ENCODE data around the gene PDE7B. TPM values are rescaled to one million over a fixed set of nuclear protein-coding genes. Genes with fewer than 3 reads are reported as not detected.
A peak's percentile ranks its signal among the peaks of the same experiment; 100 is the strongest.

The PDE7B gene
- total RNA-seq, 6 experiments from 2014 or later = 1.2 to 5.8 (median 4.5) TPM

- no peaks in the 10 kb centered on the region for H3K27me3 Mint-ChIP-seq (ENCODE audit: insufficient read depth)
- no peak for DNase-seq
- no peaks in the 10 kb centered on the region for H3K9me3 Mint-ChIP-seq
- no peak overlapping the region for H3K4me3 Mint-ChIP-seq
- peaks cover 76% of the 10 kb centered on the region for H3K4me1 Mint-ChIP-seq (ENCODE audit: low read depth)
- no peak overlapping the region for H3K27ac Mint-ChIP-seq
- no peak for TF ChIP-seq CTCF (IDR thresholded peaks at IDR 0.05)
- H3K36me3 Mint-ChIP-seq (ENCODE audit: low read depth) = peaks cover 11% of the 10 kb centered on the region
Measured at GRCh38 chr6:136087986-136088385, 236.5 kb downstream of the PDE7B start.

GRCh38 chr6:136088693-136089092, 237.2 kb downstream of the PDE7B start:
- no peak for TF ChIP-seq CTCF (IDR thresholded peaks at IDR 0.05)
- no peak overlapping the region for H3K4me3 Mint-ChIP-seq
- peaks cover 11% of the 10 kb centered on the region for H3K36me3 Mint-ChIP-seq (ENCODE audit: low read depth)
- no peak for DNase-seq
- no peak overlapping the region for H3K27ac Mint-ChIP-seq
- peaks cover 71% of the 10 kb centered on the region for H3K4me1 Mint-ChIP-seq (ENCODE audit: low read depth)
- H3K27me3 Mint-ChIP-seq (ENCODE audit: insufficient read depth) = no peaks in the 10 kb centered on the region
- no peaks in the 10 kb centered on the region for H3K9me3 Mint-ChIP-seq

- DNase-seq = peak; percentile 48
- Mint-ChIP-seq H3K36me3 (ENCODE audit: low read depth) (peaks cover 21% of the 10 kb centered on the region), H3K4me3 (no peak overlapping the region; the same call in 1 of the 2 replicates), H3K9me3 (peaks cover 5% of the 10 kb centered on the region; the same call in 1 of the 2 replicates), H3K27me3 (ENCODE audit: insufficient read depth) (no peaks in the 10 kb centered on the region; the same call in 1 of the 2 replicates), H3K27ac (peak overlapping the region; percentile 36), H3K4me1 (ENCODE audit: low read depth) (peaks cover 59% of the 10 kb centered on the region)
- TF ChIP-seq CTCF (IDR thresholded peaks at IDR 0.05) = no peak
Measured at GRCh38 chr6:136089876-136090275, 238.4 kb downstream of the PDE7B start.

- Mint-ChIP-seq H3K9me3 (peaks cover 5% of the 10 kb centered on the region; the same call in 1 of the 2 replicates), H3K27ac (peak overlapping the region; percentile 61)
Measured at GRCh38 chr6:136090929-136091328, 239.4 kb downstream of the PDE7B start.

GRCh38 chr6:136092897-136093296, 241.4 kb downstream of the PDE7B start:
- Mint-ChIP-seq H3K4me1 (ENCODE audit: low read depth) (peaks cover 39% of the 10 kb centered on the region), H3K4me3 (no peak overlapping the region), H3K27ac (no peak overlapping the region), H3K27me3 (ENCODE audit: insufficient read depth) (no peaks in the 10 kb centered on the region; the same call in 1 of the 2 replicates), H3K36me3 (ENCODE audit: low read depth) (peaks cover 21% of the 10 kb centered on the region), H3K9me3 (peaks cover 5% of the 10 kb centered on the region; the same call in 1 of the 2 replicates)
- no peak for TF ChIP-seq CTCF (IDR thresholded peaks at IDR 0.05)
- no peak for DNase-seq

More at GRCh38 chr6:136090929-136091328, 239.4 kb downstream of the PDE7B start:
- H3K27me3 Mint-ChIP-seq (ENCODE audit: insufficient read depth) = no peaks in the 10 kb centered on the region; the same call in 1 of the 2 replicates
- H3K36me3 Mint-ChIP-seq (ENCODE audit: low read depth) = peaks cover 21% of the 10 kb centered on the region
- H3K4me3 Mint-ChIP-seq = no peak overlapping the region
- no peak for TF ChIP-seq CTCF (IDR thresholded peaks at IDR 0.05)
- H3K4me1 Mint-ChIP-seq (ENCODE audit: low read depth) = peaks cover 50% of the 10 kb centered on the region
- DNase-seq = peak; percentile 43

All from HFFc6 (cell line).